Measurements from ENCODE around the gene ZEB2.

The ZEB2 gene

GRCh38 chr2:144496092-144496976, 23.6 kb downstream of the ZEB2 start:
- H3K9me3 Mint-ChIP-seq, result no peaks in the 10 kb centered on the region
- no peaks in the 10 kb centered on the region for H3K36me3 Mint-ChIP-seq
- H3K27ac Mint-ChIP-seq, result no peak overlapping the region
- H3K4me3 Mint-ChIP-seq, result no peak overlapping the region
- H3K27me3 Mint-ChIP-seq, result no peaks in the 10 kb centered on the region
- no peaks in the 10 kb centered on the region for H3K4me1 Mint-ChIP-seq

GRCh38 chr2:144495227-144496091, 24.5 kb downstream of the ZEB2 start:
- Mint-ChIP-seq H3K27ac (no peak overlapping the region), H3K9me3 (no peaks in the 10 kb centered on the region), H3K27me3 (no peaks in the 10 kb centered on the region), H3K36me3 (no peaks in the 10 kb centered on the region), H3K4me3 (no peak overlapping the region), H3K4me1 (no peaks in the 10 kb centered on the region)

GRCh38 chr2:144493027-144493809, 26.7 kb downstream of the ZEB2 start:
- no peaks in the 10 kb centered on the region for H3K36me3 Mint-ChIP-seq
- H3K4me1 Mint-ChIP-seq, result no peaks in the 10 kb centered on the region
- H3K27ac Mint-ChIP-seq, result no peak overlapping the region
- H3K9me3 Mint-ChIP-seq, result no peaks in the 10 kb centered on the region
- H3K27me3 Mint-ChIP-seq, result no peaks in the 10 kb centered on the region
- no peak overlapping the region for H3K4me3 Mint-ChIP-seq

GRCh38 chr2:144490857-144491256, 29.1 kb downstream of the ZEB2 start:
- H3K4me1 Mint-ChIP-seq, result no peaks in the 10 kb centered on the region
- H3K36me3 Mint-ChIP-seq, result no peaks in the 10 kb centered on the region
- no peaks in the 10 kb centered on the region for H3K9me3 Mint-ChIP-seq
- H3K27ac Mint-ChIP-seq, result no peak overlapping the region
- no peak overlapping the region for H3K4me3 Mint-ChIP-seq
- no peaks in the 10 kb centered on the region for H3K27me3 Mint-ChIP-seq

- Mint-ChIP-seq H3K4me1 (no peaks in the 10 kb centered on the region), H3K36me3 (no peaks in the 10 kb centered on the region), H3K9me3 (no peaks in the 10 kb centered on the region), H3K4me3 (no peak overlapping the region), H3K27me3 (no peaks in the 10 kb centered on the region), H3K27ac (no peak overlapping the region)
These were observed 29.9 kb downstream of the ZEB2 start for GRCh38 chr2:144490017-144490416.

- no peaks in the 10 kb centered on the region for H3K4me1 Mint-ChIP-seq
- no peak overlapping the region for H3K27ac Mint-ChIP-seq
- no peaks in the 10 kb centered on the region for H3K9me3 Mint-ChIP-seq
- H3K27me3 Mint-ChIP-seq, result no peaks in the 10 kb centered on the region
- no peaks in the 10 kb centered on the region for H3K36me3 Mint-ChIP-seq
- H3K4me3 Mint-ChIP-seq, result no peak overlapping the region
These were observed 30.5 kb downstream of the ZEB2 start for GRCh38 chr2:144489315-144489916.

GRCh38 chr2:144484201-144484948, 35.5 kb downstream of the ZEB2 start:
- Mint-ChIP-seq H3K27ac (peak overlapping the region; percentile 42), H3K4me3 (no peak overlapping the region), H3K36me3 (no peaks in the 10 kb centered on the region), H3K27me3 (no peaks in the 10 kb centered on the region), H3K4me1 (no peaks in the 10 kb centered on the region), H3K9me3 (no peaks in the 10 kb centered on the region)

- no peaks in the 10 kb centered on the region for H3K27me3 Mint-ChIP-seq
- H3K4me1 Mint-ChIP-seq, result no peaks in the 10 kb centered on the region
- no peak overlapping the region for H3K27ac Mint-ChIP-seq
- H3K36me3 Mint-ChIP-seq, result no peaks in the 10 kb centered on the region
- no peak overlapping the region for H3K4me3 Mint-ChIP-seq
- no peaks in the 10 kb centered on the region for H3K9me3 Mint-ChIP-seq
These were observed 38.3 kb downstream of the ZEB2 start for GRCh38 chr2:144481666-144482065.

- Mint-ChIP-seq H3K4me1 (no peaks in the 10 kb centered on the region), H3K36me3 (no peaks in the 10 kb centered on the region)
These were observed 38.8 kb downstream of the ZEB2 start for GRCh38 chr2:144481109-144481508.

GRCh38 chr2:144480285-144480684, 39.6 kb downstream of the ZEB2 start:
- Mint-ChIP-seq H3K36me3 (no peaks in the 10 kb centered on the region), H3K4me1 (no peaks in the 10 kb centered on the region), H3K4me3 (no peak overlapping the region), H3K27me3 (no peaks in the 10 kb centered on the region), H3K27ac (no peak overlapping the region), H3K9me3 (no peaks in the 10 kb centered on the region)

More at GRCh38 chr2:144481109-144481508, 38.8 kb downstream of the ZEB2 start:
- Mint-ChIP-seq H3K9me3 (no peaks in the 10 kb centered on the region), H3K4me3 (no peak overlapping the region), H3K27ac (no peak overlapping the region), H3K27me3 (no peaks in the 10 kb centered on the region)

GRCh38 chr2:144479659-144480058, 40.3 kb downstream of the ZEB2 start:
- no peak overlapping the region for H3K4me3 Mint-ChIP-seq
- no peaks in the 10 kb centered on the region for H3K9me3 Mint-ChIP-seq
- H3K27ac Mint-ChIP-seq, result no peak overlapping the region
- H3K27me3 Mint-ChIP-seq, result no peaks in the 10 kb centered on the region
- H3K4me1 Mint-ChIP-seq, result no peaks in the 10 kb centered on the region
- no peaks in the 10 kb centered on the region for H3K36me3 Mint-ChIP-seq

GRCh38 chr2:144479138-144479537, 40.8 kb downstream of the ZEB2 start:
- Mint-ChIP-seq H3K36me3 (no peaks in the 10 kb centered on the region), H3K9me3 (no peaks in the 10 kb centered on the region), H3K4me1 (no peaks in the 10 kb centered on the region), H3K27ac (no peak overlapping the region), H3K27me3 (no peaks in the 10 kb centered on the region), H3K4me3 (no peak overlapping the region)

GRCh38 chr2:144477957-144478311, 42.0 kb downstream of the ZEB2 start:
- Mint-ChIP-seq H3K4me3 (no peak overlapping the region), H3K27ac (no peak overlapping the region), H3K9me3 (no peaks in the 10 kb centered on the region), H3K36me3 (no peaks in the 10 kb centered on the region), H3K27me3 (no peaks in the 10 kb centered on the region), H3K4me1 (no peaks in the 10 kb centered on the region)

GRCh38 chr2:144477281-144477956, 42.5 kb downstream of the ZEB2 start:
- Mint-ChIP-seq H3K36me3 (no peaks in the 10 kb centered on the region), H3K27ac (no peak overlapping the region), H3K27me3 (no peaks in the 10 kb centered on the region), H3K9me3 (no peaks in the 10 kb centered on the region), H3K4me3 (no peak overlapping the region), H3K4me1 (no peaks in the 10 kb centered on the region)
